ACHN (cell line): ENCODE results near the gene PROS1.
"Not testable (repeated sequence)": the region's sequence is repeated elsewhere in the genome, so short reads cannot be mapped to it uniquely, and the experiment has no call there.

Experiments used
- DNase-seq: peaks from one replicate; pipeline ENCODE4 v3.0.0-alpha.2; 2015
- in situ Hi-C: cut with HindIII; loops from 2 replicates; pipeline ENCODE4 v1.10.0; 2017; ENCODE audit warnings: low sequenced_read_pairs, low pct_ligation_motif_present, low pct_unique_long_range_greater_than_20kb

PROS1 gene

DNA sequence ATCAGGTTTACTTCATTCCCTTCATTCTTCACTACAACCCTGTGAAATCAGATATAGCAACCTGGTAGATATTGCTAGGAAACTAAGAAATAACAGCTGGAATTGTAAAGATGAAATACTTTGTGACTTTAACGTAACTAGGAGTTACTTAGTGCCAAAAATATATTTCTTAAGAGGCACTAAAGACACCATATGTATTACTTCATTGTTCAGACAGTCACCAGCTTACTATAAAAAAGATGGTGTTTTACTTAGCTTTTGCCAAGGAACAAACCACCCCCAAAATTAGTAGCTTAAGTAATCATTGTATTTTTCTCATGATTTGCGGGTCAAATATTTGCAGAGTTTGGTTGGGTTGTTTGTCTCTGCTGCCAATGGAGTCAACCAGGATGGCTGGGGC, 62.5 kb downstream of the PROS1 start:
- in situ Hi-C loops = no loop called here
- no peak for DNase-seq

DNA sequence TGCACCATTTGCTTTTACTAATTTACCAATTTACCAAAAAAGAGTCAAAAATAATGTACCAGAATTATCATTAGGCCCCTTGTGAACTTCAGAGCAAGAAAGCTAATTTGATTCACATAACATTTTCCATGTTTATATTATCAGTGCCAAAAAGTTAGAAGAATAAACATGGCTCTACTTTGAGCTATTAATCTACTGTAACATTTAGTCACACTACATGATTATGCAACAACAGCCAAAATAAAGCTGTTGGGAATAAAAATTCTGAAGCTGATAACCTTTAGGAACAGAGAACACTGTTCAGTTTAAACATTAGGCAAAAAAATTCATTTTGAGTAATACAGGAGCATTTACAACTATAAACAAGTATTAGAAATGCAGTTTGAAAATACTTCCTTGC, 63.6 kb downstream of the PROS1 start:
- in situ Hi-C loops = no loop called here
- DNase-seq = no peak

DNA sequence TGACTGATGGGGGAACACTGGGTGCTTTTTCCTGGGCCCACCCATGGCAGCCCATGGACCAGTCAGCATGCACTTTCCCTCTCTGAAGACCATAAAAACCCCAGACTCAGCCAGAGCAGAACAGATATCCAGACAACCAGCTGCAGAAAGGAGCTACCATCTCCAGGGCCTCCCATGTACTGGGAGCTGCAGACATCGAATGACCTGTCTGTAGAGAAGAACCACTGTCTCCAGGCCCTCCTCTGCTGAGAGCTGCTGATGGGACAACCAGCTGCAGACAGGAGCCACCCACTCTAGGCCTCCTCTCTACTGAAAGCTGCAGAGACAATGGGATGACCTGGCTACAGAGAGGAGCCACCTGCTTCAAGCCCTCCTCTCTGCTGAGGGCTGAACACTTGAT, 66.6 kb downstream of the PROS1 start:
- no peak for DNase-seq
- in situ Hi-C loops = no loop called here

DNA sequence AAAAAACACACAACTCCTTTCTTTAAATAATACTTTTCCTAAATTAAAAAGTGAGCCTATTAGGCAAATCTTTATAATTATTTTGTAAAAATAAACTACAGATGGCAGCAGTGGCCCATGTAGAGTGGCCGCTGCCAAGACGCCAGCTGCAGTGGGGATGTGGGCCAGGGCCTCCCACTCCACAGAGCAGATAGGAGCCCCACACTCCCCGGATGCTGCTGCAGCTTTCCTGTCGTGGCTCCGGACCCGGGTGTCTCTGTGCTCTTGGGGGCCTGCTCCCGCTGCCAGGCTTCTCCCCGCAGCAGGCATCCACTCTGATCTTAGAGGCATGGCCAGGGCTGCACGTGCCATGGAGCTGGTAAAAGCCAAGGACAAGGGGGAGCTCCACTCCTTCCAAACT, 67.5 kb downstream of the PROS1 start:
- no peak for DNase-seq
- in situ Hi-C loops = no loop called here

DNA sequence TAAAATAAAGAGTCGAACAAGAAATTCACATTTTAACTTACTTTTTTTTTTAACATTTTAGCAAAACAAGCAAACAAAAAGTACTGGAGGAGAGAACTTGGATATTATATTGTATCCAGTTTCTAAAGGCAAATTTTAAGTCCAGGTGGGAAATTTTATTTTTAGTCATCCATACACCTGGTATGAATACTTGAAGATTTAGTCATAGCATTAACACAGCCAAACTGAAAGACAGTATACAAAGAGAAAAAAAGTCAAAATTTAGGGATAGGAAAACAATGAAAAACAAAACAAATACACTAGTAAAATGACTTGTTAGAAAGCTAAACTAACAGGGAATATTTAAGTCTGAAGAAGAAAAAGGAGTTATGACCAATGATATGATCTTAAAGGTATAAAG, 69.1 kb downstream of the PROS1 start:
- no peak for DNase-seq
- in situ Hi-C loops = no loop called here

DNA sequence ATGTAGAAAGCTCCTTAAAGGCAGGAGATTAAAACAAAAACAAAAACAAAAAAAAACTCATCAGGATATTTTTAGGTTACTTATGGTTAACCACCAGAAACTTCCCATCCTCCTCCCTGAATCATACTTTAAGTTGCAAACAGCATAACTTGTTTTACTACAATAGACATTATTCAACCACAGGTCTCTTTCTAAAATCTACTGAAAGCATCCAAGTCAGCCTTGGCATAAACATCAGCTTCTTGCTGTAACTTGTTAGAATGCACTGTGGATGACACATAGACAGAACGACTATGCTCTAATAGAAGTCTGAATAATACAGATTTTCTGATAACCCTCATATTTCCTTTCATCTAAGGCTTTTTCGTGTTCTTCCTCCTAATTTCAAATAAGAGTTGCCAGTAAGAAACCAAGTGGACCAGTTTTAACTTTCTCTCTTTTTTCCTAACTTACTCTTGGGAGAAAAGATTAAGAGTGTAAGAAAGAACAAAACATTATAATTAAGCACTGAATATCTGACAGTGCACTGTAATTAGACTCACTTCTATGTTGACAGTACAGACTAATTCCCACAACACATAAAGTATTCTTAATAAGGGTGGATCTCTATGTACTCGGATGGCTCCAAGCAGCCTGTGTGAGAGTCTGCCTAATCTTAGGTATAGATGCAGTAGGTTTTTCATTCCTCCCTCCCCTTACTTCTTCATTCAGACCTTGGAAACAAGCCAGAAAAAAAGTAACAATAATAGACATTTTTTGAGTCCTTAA, 95.3 kb downstream of the PROS1 start:
- in situ Hi-C loops, DNase-seq: not testable (repeated sequence)

DNA sequence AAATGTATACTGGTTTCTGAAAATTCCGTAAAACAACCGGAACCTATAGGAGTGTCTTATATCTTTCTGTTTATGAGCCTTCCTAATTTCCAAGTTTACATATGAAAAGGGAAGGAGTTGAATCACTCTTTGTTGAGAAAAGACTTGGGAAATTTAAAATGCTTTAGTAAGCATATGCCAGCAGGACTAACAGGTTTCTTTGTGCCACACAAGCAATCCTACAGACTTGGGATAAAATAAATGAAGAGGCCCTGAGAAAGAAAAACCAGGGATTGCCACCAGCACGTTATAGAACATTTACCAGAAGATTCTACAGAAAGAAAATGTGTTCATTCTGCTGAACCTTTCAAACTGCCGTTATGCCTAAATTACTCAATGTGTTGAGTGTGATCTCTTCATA, 96.3 kb downstream of the PROS1 start:
- DNase-seq, in situ Hi-C loops: not testable (repeated sequence)

DNA sequence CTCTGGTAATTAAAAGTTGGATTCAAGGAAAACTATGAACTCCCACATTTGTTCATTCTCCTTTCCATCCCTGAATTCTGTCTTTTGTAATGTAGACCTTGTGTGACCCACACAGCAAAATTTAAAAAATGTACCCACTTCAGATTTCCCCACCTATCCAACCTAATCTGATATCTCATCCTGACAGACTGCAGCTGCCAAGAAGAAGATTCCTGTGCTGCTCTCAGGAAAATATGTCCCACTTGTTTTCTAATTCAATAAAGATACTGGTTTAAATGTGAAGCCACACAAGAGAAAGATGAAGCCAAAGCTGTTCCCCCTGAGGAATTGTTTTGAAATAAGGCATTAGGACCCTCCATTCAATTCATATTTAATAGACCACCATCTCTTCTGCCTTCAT, 100.3 kb downstream of the PROS1 start:
- DNase-seq, in situ Hi-C loops: not testable (repeated sequence)

DNA sequence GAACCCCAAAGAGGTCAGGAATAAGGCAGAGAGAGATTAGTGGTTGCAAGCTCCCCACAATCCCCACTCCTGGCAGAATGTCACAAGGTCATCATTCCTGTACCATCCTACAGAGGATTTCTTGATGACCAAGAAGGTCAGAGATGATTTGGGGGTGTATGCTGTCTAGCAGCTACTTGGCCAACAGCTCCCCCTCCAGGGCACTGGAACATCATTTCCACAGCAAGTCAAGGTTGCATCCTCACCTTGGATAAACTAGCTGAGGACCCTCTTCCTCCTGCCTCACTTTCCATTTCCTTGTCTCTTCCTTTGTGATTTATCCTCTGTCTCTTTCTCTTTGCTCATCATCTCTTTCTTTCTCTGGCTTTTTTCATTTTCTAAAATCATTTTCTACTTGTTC, 106.3 kb downstream of the PROS1 start:
- in situ Hi-C loops = no loop called here
- DNase-seq = peak; percentile 8

DNA sequence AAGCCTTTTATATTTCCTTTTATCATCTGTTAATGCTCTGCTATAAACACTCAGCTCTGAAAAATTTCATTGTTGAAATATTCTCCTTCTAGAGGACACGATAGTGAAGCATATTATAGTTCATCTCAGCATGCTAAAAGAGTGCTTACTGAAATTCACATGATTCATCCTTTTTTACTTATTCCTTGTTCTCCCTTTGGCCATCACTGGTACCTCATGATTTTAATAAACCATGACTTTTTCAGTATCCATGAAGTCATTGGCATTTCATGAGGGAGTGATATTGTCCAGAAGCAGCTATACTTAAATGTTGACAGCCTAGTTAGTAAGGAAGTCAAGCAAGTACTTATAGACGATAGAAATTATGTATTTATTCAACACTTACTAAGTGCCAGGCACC, 112.7 kb downstream of the PROS1 start:
- DNase-seq = no peak
- in situ Hi-C loops = no loop called here

DNA sequence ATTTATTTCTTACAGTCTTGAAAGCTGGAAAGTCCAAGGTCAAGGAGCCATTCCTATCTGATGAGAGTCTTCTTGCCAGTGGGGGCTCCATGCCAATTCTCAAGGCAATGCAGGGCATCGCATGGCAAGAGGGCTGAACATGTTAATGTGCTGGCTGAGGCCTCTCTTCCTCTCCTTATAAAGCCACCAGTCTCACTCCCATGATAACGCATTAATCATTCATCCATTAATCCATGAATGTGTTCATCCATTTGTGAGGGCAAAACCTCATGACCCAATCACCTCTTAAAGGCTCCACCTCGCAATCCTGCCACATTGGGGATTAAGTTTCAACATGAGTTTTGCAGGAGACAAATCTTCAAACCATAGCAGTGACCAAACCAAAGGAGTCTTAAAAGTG, 118.3 kb downstream of the PROS1 start:
- DNase-seq = no peak
- in situ Hi-C loops = no loop called here

DNA sequence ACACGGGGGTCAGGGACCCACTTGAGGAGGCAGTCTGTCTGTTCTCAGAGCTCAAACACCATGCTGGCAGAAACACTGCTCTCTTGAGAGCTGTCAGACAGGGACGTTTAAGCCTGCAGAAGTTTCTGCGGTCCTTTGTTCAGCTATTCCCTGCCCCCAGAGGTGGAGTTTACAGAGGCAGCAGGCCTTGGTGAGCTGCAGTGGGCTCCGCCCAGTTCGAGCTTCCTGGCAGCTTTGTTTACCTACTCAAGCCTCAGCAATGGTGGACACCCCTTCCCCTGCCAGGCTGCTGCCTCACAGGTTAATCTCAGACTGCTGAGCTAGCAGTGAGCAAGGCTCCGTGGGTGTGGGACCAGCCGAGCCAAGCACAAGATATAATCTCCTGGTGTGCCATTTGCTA, 121.5 kb downstream of the PROS1 start:
- DNase-seq, in situ Hi-C loops: not testable (repeated sequence)

DNA sequence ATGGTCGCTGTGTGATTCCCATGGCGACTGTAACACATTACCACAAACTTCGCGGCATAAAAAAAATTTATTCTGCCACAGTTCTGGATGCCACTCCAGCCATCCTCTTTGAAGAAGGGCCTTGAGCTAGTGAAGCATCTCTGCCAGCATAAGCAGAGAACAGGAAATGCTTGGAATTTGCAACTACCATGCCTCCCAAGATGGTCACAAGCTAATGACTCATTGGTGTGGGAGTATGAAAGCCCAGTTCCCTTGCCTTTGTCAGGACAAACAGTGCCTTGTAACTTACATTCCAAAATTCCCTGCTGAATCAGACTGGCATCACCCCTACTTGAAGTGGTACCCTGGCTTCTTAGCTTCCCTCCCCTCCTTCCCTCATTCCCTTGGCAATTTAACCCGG, 129.7 kb downstream of the PROS1 start:
- peak; percentile 95 for DNase-seq

DNA sequence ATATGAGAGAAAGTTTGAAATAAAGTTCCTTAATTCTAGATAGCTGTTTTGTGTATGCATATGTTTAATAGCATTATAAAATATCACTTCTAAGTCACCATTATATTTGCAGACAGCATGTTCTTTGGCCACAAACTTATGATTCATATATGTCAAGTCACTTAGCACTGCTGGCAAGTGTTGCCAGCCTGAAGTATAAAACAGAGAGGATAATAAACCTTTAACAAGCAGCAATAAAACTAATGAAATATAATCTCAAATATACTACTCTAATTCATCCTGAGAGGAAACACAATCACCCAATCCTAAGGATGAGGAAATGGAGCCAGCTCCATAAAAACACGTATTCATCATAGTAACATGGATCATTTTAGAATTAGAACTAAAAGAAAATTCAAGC, 134.5 kb downstream of the PROS1 start:
- in situ Hi-C loops = not testable (repeated sequence)

More for the DNA sequence above, 129.7 kb downstream of the PROS1 start:
- in situ Hi-C loops = no loop called here

More for the DNA sequence above, 134.5 kb downstream of the PROS1 start:
- DNase-seq = not testable (repeated sequence)
